Hippocampal formation (tissue), 2 donors: Measurements from ENCODE around the gene SMIM1.
A peak's percentile ranks its signal among the peaks of the same experiment; 100 is the strongest.

Experiments used
- DNase-seq, 2 donors: peaks; one replicate each; lab custom pipeline; 2025; lab: John Stamatoyannopoulos, UW

SMIM1 gene

GRCh38 chr1:3756394-3756793 is 16.2 kb upstream of the SMIM1 start:
- DNase-seq, result no peak

- no peak for DNase-seq
Observed at GRCh38 chr1:3759164-3759563, 13.4 kb upstream of the SMIM1 start.

GRCh38 chr1:3759796-3760195 is 12.8 kb upstream of the SMIM1 start:
- no peak for DNase-seq

GRCh38 chr1:3761296-3762010 is 11.1 kb upstream of the SMIM1 start:
- no peak for DNase-seq

- no peak for DNase-seq
Observed at GRCh38 chr1:3762151-3762872, 10.2 kb upstream of the SMIM1 start.

- DNase-seq, result no peak
Observed at GRCh38 chr1:3762873-3763228, 9.7 kb upstream of the SMIM1 start.

GRCh38 chr1:3763351-3764125 is 9.0 kb upstream of the SMIM1 start:
- DNase-seq, result no peak

GRCh38 chr1:3767328-3767925 is 5.1 kb upstream of the SMIM1 start:
- no peak for DNase-seq

- no peak for DNase-seq
Observed at GRCh38 chr1:3768811-3769390, 3.6 kb upstream of the SMIM1 start.

GRCh38 chr1:3770047-3770765 is 2.3 kb upstream of the SMIM1 start:
- DNase-seq, result no peak

- no peak for DNase-seq
Observed at GRCh38 chr1:3771108-3772026, 1.2 kb upstream of the SMIM1 start.

- peak in 1 of 2 donors; percentile 80 for DNase-seq
Observed at GRCh38 chr1:3772027-3772714, 378 bp upstream of the SMIM1 start.

GRCh38 chr1:3773572-3774275 is 1.2 kb downstream of the SMIM1 start:
- no peak for DNase-seq

GRCh38 chr1:3774276-3774945 is 1.9 kb downstream of the SMIM1 start:
- DNase-seq, result no peak

GRCh38 chr1:3774946-3775489 is 2.5 kb downstream of the SMIM1 start:
- DNase-seq, result no peak

- DNase-seq, result peak in 1 of 2 donors; percentile 24
Observed at GRCh38 chr1:3775490-3776230, 3.1 kb downstream of the SMIM1 start.

- no peak for DNase-seq
Observed at GRCh38 chr1:3776231-3776961, 3.8 kb downstream of the SMIM1 start.
